DOHH2 (cell line): Measurements from ENCODE around the gene DYNC1LI1.

Experiments used
- H3F3A ChIP-seq: fragments of 200-600 bp; sonication (generic), shearing (Covaris generic); 2 replicates; pipeline ENCODE4 v1.6.0; 2016; ENCODE audit warnings: antibody characterized with exemption, mild to moderate bottlenecking; ENCODE audit not compliant: control insufficient read depth, insufficient read depth
- H3K27ac ChIP-seq: fragments of 200-600 bp; sonication (generic); 2 replicates; pipeline ENCODE4 v1.5.1; 2014; ENCODE audit warnings: low read depth, mild to moderate bottlenecking, low read length, moderate library complexity
- H3K27me3 ChIP-seq: fragments of 200-600 bp; sonication (generic); 2 replicates; pipeline ENCODE4 v1.6.1; 2014; ENCODE audit warnings: mild to moderate bottlenecking, low read length, mixed read lengths; ENCODE audit not compliant: control insufficient read depth
- H3K36me3 ChIP-seq: fragments of 200-600 bp; sonication (generic); 2 replicates; pipeline ENCODE4 v1.6.1; 2014; ENCODE audit warnings: mild to moderate bottlenecking, low read length, moderate library complexity, mixed read lengths; ENCODE audit not compliant: control insufficient read depth
- H3K4me1 ChIP-seq: fragments of 200-600 bp; sonication (generic); 2 replicates; pipeline ENCODE4 v1.6.1; 2014; ENCODE audit warnings: mild to moderate bottlenecking, low read length, mixed read lengths; ENCODE audit not compliant: control insufficient read depth
- H3K4me2 ChIP-seq: fragments of 200-600 bp; sonication (generic); 2 replicates; pipeline ENCODE4 v1.6.0; 2014; ENCODE audit warnings: mild to moderate bottlenecking, low read length, moderate library complexity
- H3K4me3 ChIP-seq: fragments of 200-600 bp; sonication (generic); 2 replicates; pipeline ENCODE4 v1.5.1; 2014; ENCODE audit warnings: mild to moderate bottlenecking, low read length, mixed read lengths
- H3K79me2 ChIP-seq: fragments of 200-600 bp; sonication (generic); 2 replicates; pipeline ENCODE4 v1.6.1; 2014; ENCODE audit warnings: mild to moderate bottlenecking, low read length, mixed read lengths; ENCODE audit not compliant: control insufficient read depth
- H3K9me2 ChIP-seq: fragments of 200-600 bp; sonication (generic); replicated peaks from 2 replicates; pipeline ENCODE4 v1.6.1; 2014; ENCODE audit warnings: mild to moderate bottlenecking, low read length, mixed read lengths; ENCODE audit not compliant: control insufficient read depth
- H3K9me3 ChIP-seq: fragments of 200-600 bp; sonication (generic); 2 replicates; pipeline ENCODE4 v1.6.1; 2014; ENCODE audit warnings: antibody characterized with exemption, low read length, mixed read lengths; ENCODE audit not compliant: control insufficient read depth, insufficient read depth
- H4K20me1 ChIP-seq: fragments of 200-600 bp; sonication (generic); 2 replicates; pipeline ENCODE4 v1.6.0; 2014; ENCODE audit warnings: low read depth, mild to moderate bottlenecking, antibody characterized with exemption, low read length, moderate library complexity; ENCODE audit not compliant: control insufficient read depth, insufficient read depth
- CTCF ChIP-seq: fragments of 200-600 bp; sonication (generic); IDR thresholded peaks from one replicate; pipeline ENCODE4 v1.5.1; 2014; ENCODE audit warnings: antibody characterized with exemption, mild to moderate bottlenecking, low read depth, low read length; ENCODE audit not compliant: poor library complexity, severe bottlenecking
- EZH2phosphoT487 ChIP-seq: fragments of 200-600 bp; sonication (generic); IDR thresholded peaks from 2 replicates; pipeline ENCODE4 v1.6.1; 2017; ENCODE audit warnings: borderline replicate concordance, mild to moderate bottlenecking, antibody characterized with exemption, low read length, moderate library complexity, mixed read lengths

The DYNC1LI1 gene

GRCh38 chr3:32481791-32482631 lies 88.6 kb downstream of the DYNC1LI1 start:
- no peak overlapping the region for H3K27ac ChIP-seq
- H3F3A ChIP-seq, result peaks cover 17% of the 10 kb centered on the region
- TF ChIP-seq EZH2phosphoT487 (no peak), CTCF (no peak)
- no peaks in the 10 kb centered on the region for H3K9me3 ChIP-seq
- H3K9me2 ChIP-seq, result no peaks in the 10 kb centered on the region
- H3K36me3 ChIP-seq, result peaks cover 64% of the 10 kb centered on the region
- no peaks in the 10 kb centered on the region for H4K20me1 ChIP-seq
- H3K79me2 ChIP-seq, result no peaks in the 10 kb centered on the region
- peaks cover 33% of the 10 kb centered on the region for H3K4me1 ChIP-seq
- no peaks in the 10 kb centered on the region for H3K27me3 ChIP-seq
- H3K4me2 ChIP-seq, result no peak overlapping the region
- no peak overlapping the region for H3K4me3 ChIP-seq

GRCh38 chr3:32480604-32481003 lies 90.1 kb downstream of the DYNC1LI1 start:
- Histone ChIP-seq H3K9me3 (no peaks in the 10 kb centered on the region), H3K27me3 (no peaks in the 10 kb centered on the region), H3K4me3 (no peak overlapping the region), H4K20me1 (no peaks in the 10 kb centered on the region), H3K36me3 (peaks cover 51% of the 10 kb centered on the region), H3K79me2 (no peaks in the 10 kb centered on the region), H3K4me1 (peaks cover 32% of the 10 kb centered on the region), H3K9me2 (no peaks in the 10 kb centered on the region), H3F3A (peaks cover 14% of the 10 kb centered on the region), H3K4me2 (no peak overlapping the region), H3K27ac (no peak overlapping the region)
- TF ChIP-seq EZH2phosphoT487, result no peak
